ENCODE results near the gene IFFO2.

DNA sequence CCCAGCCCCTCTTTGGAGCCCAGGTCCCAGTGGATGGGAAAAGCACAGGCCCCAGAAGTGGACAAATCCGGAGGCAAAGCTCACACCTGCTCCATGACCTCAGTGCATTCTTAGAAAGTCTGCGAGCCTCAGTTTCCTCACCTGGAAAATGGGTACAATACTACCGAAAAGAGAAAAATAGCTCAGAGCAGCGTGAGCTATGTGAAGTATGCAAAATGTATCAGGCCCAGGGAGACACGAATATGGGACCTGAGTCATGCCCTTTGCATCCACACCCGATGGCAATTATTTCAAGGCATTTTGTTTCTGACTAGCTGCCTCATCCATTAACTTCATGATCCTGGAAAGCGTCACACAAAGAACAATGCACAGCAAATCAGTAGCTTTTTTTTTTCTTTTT lies 63.4 kb downstream of the IFFO2 start:
- TF ChIP-seq, protein P1, sequence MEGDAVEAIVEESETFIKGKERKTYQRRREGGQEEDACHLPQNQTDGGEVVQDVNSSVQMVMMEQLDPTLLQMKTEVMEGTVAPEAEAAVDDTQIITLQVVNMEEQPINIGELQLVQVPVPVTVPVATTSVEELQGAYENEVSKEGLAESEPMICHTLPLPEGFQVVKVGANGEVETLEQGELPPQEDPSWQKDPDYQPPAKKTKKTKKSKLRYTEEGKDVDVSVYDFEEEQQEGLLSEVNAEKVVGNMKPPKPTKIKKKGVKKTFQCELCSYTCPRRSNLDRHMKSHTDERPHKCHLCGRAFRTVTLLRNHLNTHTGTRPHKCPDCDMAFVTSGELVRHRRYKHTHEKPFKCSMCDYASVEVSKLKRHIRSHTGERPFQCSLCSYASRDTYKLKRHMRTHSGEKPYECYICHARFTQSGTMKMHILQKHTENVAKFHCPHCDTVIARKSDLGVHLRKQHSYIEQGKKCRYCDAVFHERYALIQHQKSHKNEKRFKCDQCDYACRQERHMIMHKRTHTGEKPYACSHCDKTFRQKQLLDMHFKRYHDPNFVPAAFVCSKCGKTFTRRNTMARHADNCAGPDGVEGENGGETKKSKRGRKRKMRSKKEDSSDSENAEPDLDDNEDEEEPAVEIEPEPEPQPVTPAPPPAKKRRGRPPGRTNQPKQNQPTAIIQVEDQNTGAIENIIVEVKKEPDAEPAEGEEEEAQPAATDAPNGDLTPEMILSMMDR (IDR thresholded peaks at IDR 0.05; ENCODE audit: low read depth, low read length, poor library complexity, severe bottlenecking): no peak
- no peak for TF ChIP-seq EZH2phosphoT487 (IDR thresholded peaks at IDR 0.05; ENCODE audit: borderline replicate concordance, low read length)

Data from DOHH2 (cell line).